Measurements from ENCODE around the gene POU2AF1. TPM values are rescaled to one million over a fixed set of nuclear protein-coding genes. Genes with fewer than 3 reads are reported as not detected.

The POU2AF1 gene
- total and polyA plus RNA-seq, 2 of the 13 experiments (the other 11 are each of a cell fraction or from before 2014, with no cell fraction given): 1.9 to 3.6 TPM

DNA sequence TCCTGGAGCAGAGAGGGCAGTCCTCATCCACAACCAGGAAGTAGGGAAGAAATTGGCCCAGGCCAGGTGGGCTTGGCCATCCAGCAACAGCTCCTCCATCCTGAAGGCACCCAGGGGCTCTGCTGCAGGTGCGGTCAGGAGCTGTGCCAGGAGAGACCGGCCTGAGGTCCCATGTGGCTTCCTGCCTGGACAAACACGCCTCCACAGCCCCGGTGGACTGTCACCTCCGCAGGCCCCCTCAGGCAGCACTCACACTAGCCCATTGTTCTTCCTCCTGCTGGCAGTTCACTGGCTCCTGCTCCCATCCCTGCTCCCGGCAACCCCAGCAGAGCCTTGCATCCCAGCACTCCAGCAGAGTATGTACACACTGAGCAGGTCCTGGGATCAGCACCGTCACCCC lies 16.0 kb upstream of the POU2AF1 start (continued):
- peak; percentile 28; the same call in 1 of the 2 replicates for TF ChIP-seq TBX3 (IDR thresholded peaks at IDR 0.05; ENCODE audit: borderline replicate concordance)
- peak; percentile 57; the same call in 1 of the 2 replicates for TF ChIP-seq ATF7-NPFF (CRISPR knock-in tag; IDR thresholded peaks at IDR 0.05; ENCODE audit: low read depth)
- TF ChIP-seq ZNF232 (CRISPR knock-in tag; IDR thresholded peaks at IDR 0.05; ENCODE audit: borderline replicate concordance): peak; percentile 72; the same call in 1 of the 2 replicates
- TF ChIP-seq POGZ (CRISPR knock-in tag; IDR thresholded peaks at IDR 0.05): peak; percentile 83
- no peak for TF ChIP-seq ZNF136 (CRISPR knock-in tag; IDR thresholded peaks at IDR 0.05; ENCODE audit: low read depth)
- TF ChIP-seq ZBTB21 (CRISPR knock-in tag; IDR thresholded peaks at IDR 0.05): no peak
- TF ChIP-seq TFDP2 (CRISPR knock-in tag; IDR thresholded peaks at IDR 0.05): peak; percentile 68
- no peak for TF ChIP-seq ZNF367 (CRISPR knock-in tag; IDR thresholded peaks at IDR 0.05; ENCODE audit: borderline replicate concordance)
- 0 out of 2 replicates have a peak, but pooled peaks have one; percentile 66 for TF ChIP-seq ARNTL (CRISPR knock-in tag; IDR thresholded peaks at IDR 0.05)
- peak; percentile 87 for TF ChIP-seq ETV5 (CRISPR knock-in tag; IDR thresholded peaks at IDR 0.05; ENCODE audit: borderline replicate concordance)
- TF ChIP-seq ZNF550 (CRISPR knock-in tag; IDR thresholded peaks at IDR 0.05; ENCODE audit: borderline replicate concordance): no peak
- TF ChIP-seq, protein P1, sequence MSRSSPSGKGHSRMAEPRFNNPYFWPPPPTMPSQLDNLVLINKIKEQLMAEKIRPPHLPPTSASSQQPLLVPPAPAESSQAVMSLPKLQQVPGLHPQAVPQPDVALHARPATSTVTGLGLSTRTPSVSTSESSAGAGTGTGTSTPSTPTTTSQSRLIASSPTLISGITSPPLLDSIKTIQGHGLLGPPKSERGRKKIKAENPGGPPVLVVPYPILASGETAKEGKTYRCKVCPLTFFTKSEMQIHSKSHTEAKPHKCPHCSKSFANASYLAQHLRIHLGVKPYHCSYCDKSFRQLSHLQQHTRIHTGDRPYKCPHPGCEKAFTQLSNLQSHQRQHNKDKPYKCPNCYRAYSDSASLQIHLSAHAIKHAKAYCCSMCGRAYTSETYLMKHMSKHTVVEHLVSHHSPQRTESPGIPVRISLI (CRISPR knock-in tag; IDR thresholded peaks at IDR 0.05; ENCODE audit: borderline replicate concordance): peak; percentile 64; the same call in 1 of the 2 replicates
- 0 out of 2 replicates have a peak, but pooled peaks have one; percentile 17 for TF ChIP-seq PRDM10 (CRISPR knock-in tag; IDR thresholded peaks at IDR 0.05; ENCODE audit: low read depth)
- TF ChIP-seq, protein P2, sequence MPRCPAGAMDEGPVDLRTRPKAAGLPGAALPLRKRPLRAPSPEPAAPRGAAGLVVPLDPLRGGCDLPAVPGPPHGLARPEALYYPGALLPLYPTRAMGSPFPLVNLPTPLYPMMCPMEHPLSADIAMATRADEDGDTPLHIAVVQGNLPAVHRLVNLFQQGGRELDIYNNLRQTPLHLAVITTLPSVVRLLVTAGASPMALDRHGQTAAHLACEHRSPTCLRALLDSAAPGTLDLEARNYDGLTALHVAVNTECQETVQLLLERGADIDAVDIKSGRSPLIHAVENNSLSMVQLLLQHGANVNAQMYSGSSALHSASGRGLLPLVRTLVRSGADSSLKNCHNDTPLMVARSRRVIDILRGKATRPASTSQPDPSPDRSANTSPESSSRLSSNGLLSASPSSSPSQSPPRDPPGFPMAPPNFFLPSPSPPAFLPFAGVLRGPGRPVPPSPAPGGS (CRISPR knock-in tag; IDR thresholded peaks at IDR 0.05): 0 out of 2 replicates have a peak, but pooled peaks have one; percentile 53
- TF ChIP-seq, protein P3, sequence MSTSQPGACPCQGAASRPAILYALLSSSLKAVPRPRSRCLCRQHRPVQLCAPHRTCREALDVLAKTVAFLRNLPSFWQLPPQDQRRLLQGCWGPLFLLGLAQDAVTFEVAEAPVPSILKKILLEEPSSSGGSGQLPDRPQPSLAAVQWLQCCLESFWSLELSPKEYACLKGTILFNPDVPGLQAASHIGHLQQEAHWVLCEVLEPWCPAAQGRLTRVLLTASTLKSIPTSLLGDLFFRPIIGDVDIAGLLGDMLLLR (CRISPR knock-in tag; IDR thresholded peaks at IDR 0.05): 0 out of 2 replicates have a peak, but pooled peaks have one; percentile 29
- peak; percentile 40 to 46; a peak in 2 of 4 replicates for TF ChIP-seq POLR2A (IDR thresholded peaks at IDR 0.05; ENCODE audit: insufficient read depth in 1 of 2, low read depth in 2 of 2, low read length in 2 of 2)
- TF ChIP-seq FOXM1 (CRISPR knock-in tag; IDR thresholded peaks at IDR 0.05): no peak
- peak; percentile 72 for TF ChIP-seq HNRNPL (IDR thresholded peaks at IDR 0.05; ENCODE audit: low read depth, low read length)
- TF ChIP-seq MED13 (CRISPR knock-in tag; IDR thresholded peaks at IDR 0.05): 0 out of 2 replicates have a peak, but pooled peaks have one; percentile 44
- peak; percentile 84; the same call in 1 of the 2 replicates for TF ChIP-seq ZFP90 (CRISPR knock-in tag; IDR thresholded peaks at IDR 0.05; ENCODE audit: borderline replicate concordance)
- peak; percentile 67; the same call in 1 of the 2 replicates for TF ChIP-seq ZSCAN9 (CRISPR knock-in tag; IDR thresholded peaks at IDR 0.05; ENCODE audit: borderline replicate concordance)
- TF ChIP-seq MLX (CRISPR knock-in tag; IDR thresholded peaks at IDR 0.05): peak; percentile 66
